ENCODE data around the gene APP.
"Not testable (repeated sequence)": the region's sequence is repeated elsewhere in the genome, so short reads cannot be mapped to it uniquely, and the experiment has no call there.

APP gene

DNA sequence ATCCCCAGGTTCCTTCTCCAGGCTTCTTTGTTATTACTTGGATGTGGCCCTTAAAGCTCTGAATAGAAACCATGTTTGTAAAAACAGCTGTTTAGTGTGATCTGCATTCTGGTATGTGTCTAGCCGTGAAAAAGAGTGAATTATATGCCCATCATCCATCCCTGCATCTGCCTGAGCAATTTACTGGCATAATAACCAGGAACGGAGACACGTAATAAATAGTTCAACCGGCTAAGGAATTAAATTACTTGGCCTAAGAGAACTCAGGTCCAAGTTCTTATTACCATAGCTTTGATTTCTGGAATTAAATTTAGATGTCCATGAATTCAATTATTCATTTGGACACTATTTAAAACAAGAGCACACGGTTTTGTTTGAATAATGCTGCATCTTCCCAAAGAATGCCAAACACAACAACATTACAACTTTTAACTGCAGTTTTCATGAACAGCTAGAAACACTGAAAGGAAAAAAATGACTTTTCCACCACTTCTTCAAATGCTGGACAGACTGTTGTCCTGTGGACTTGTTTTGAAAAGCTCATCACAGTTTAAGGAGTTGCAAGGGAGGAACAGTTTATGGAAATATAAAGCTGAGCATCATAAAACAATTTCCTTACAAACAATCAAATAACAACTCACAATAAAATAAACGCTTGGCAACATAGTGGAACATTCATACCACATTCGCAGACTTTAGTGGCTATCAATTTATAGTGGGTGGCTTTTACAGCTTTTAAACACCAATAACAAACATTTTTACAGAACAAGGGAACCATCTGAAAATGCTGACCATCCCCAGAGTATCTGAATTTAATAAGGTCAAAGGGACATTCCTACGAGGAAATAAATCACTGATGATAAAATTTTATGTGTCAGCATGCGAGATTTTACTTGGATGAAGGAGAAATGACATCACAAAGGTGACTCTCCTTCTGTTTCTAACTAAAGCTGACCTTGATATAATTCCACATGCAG is 144.7 kb downstream of the APP start:
- Histone ChIP-seq H3K9me3 (ENCODE audit: low read length) (no peaks in the 10 kb centered on the region), H2AFZ (ENCODE audit: low read depth, low read length) (no peak overlapping the region), H3K27me3 (ENCODE audit: insufficient read depth, low read length) (no peaks in the 10 kb centered on the region), H3K4me1 (ENCODE audit: insufficient read depth, low read length) (no peaks in the 10 kb centered on the region), H3K4me3 (ENCODE audit: low read length) (no peak overlapping the region), H3K36me3 (ENCODE audit: insufficient read depth, low read length) (peaks cover 28% of the 10 kb centered on the region)

DNA sequence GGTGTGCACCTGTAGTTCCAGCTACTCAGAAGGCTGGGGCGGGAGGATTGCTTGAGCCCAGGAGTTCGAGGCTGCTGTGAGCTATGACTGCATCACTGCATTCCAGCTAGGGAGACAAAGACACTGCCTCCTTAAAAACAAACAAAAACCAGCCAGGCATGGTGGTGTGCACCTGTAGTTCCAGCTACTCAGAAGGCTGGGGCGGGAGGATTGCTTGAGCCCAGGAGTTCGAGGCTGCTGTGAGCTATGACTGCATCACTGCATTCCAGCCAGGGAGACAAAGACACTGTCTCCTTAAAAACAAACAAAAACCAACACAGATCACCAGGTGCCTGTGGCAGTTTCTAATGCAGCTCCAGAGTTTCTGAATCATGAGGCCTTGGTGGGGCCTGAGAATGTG is 147.2 kb downstream of the APP start:
- not testable (repeated sequence) for H2AFZ ChIP-seq (ENCODE audit: low read depth, low read length); H3K9me3 ChIP-seq (ENCODE audit: low read length); H3K4me3 ChIP-seq (ENCODE audit: low read length); H3K27me3 ChIP-seq (ENCODE audit: insufficient read depth, low read length); H3K4me1 ChIP-seq (ENCODE audit: insufficient read depth, low read length)
- H3K36me3 ChIP-seq (ENCODE audit: insufficient read depth, low read length): peaks cover 18% of the 10 kb centered on the region

DNA sequence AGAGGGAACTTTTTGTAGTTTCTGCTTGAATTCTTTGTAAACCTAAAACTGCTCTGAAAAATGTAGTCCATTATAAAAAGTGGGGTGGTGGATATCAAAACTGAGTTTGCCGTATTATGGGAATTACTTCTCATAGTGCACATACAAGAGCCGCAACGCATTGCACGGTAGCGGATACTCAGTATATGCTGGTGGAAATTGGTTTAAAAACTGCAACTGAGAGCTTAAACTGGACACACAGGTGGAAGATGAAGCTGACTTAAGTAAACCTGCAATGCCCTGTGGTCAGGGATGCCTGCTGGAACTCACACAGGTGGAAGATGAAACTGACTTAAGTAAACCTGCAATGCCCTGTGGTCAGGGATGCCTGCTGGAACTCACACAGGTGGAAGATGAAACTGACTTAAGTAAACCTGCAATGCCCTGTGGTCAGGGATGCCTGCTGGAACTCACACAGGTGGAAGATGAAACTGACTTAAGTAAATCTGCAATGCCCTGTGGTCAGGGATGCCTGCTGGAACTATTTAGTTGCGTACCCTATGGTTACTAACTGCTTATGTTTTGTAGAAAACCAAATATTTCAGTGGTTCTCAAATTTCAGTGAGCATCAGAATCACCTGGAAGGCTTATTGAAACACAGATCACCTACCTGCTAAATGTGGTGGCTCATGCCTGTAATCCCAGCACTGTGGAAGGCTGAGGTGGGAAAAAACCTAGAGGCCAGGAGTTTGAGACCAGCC is 147.8 kb downstream of the APP start:
- H3K27me3 ChIP-seq (ENCODE audit: insufficient read depth, low read length); H3K9me3 ChIP-seq (ENCODE audit: low read length); H2AFZ ChIP-seq (ENCODE audit: low read depth, low read length); H3K4me1 ChIP-seq (ENCODE audit: insufficient read depth, low read length); H3K4me3 ChIP-seq (ENCODE audit: low read length): not testable (repeated sequence)
- H3K36me3 ChIP-seq (ENCODE audit: insufficient read depth, low read length): peaks cover 18% of the 10 kb centered on the region

DNA sequence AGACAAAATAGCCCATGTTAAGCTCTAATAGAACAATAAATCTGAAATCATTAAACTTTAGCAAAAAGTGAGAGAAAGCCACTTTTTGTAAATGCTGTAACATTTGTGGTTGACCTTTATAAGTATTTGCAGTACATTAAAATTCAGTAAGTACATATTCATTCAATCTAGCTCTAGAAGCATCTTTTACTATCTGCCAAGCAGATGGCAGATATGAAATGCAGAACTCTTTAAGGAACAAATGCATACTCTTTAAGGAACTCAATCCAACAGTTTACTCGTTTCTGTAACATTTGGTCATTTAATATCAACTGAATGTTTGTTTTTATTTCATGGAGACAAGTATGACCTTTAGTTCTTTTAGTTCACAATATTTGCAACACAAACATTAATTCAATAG is 150.1 kb downstream of the APP start:
- Histone ChIP-seq H3K27me3 (ENCODE audit: insufficient read depth, low read length) (no peaks in the 10 kb centered on the region), H3K36me3 (ENCODE audit: insufficient read depth, low read length) (peaks cover 18% of the 10 kb centered on the region), H2AFZ (ENCODE audit: low read depth, low read length) (no peak overlapping the region), H3K4me3 (ENCODE audit: low read length) (no peak overlapping the region), H3K4me1 (ENCODE audit: insufficient read depth, low read length) (no peaks in the 10 kb centered on the region), H3K9me3 (ENCODE audit: low read length) (no peaks in the 10 kb centered on the region)

DNA sequence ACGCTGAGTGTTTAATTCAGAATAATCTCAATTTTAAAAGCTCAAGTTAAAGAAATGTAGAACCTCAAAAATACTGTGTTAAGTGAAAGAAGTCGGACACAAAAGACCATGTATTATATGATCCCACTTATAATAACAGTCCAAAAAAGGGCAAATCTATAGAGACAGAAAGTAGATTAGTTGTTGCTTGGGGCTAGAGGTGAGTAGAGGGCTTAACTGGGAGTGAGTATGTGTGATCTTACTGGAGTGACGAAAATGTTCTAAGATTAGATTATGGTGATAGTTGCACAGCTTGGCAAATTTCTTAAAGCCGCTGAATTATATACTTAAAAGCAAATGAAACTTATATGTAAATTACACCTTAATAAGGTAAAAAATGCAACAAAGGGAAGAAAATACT is 150.5 kb downstream of the APP start:
- no peaks in the 10 kb centered on the region for H3K9me3 ChIP-seq (ENCODE audit: low read length)
- H2AFZ ChIP-seq (ENCODE audit: low read depth, low read length): no peak overlapping the region
- H3K4me3 ChIP-seq (ENCODE audit: low read length): no peak overlapping the region
- H3K36me3 ChIP-seq (ENCODE audit: insufficient read depth, low read length): peaks cover 18% of the 10 kb centered on the region
- no peaks in the 10 kb centered on the region for H3K4me1 ChIP-seq (ENCODE audit: insufficient read depth, low read length)
- H3K27me3 ChIP-seq (ENCODE audit: insufficient read depth, low read length): no peaks in the 10 kb centered on the region

DNA sequence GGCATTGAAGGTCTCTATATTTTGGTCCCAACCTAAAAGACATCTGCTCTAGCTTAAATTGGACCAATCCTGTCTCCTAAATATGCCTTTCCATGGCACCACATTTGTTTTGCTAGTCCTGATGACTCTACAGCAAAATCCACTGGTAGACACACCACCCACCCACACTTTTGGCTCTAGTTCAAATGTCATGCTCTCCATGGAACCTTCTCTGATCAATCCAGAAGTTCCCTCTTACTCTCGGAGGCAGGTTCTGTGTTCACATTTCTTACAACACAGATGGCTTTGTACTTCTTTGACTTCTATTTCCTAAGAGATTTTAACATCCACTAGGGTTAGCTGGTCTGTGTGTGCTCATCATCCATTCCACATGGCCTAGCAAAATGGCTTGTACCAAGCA is 151.3 kb downstream of the APP start:
- H3K4me1 ChIP-seq (ENCODE audit: insufficient read depth, low read length): no peaks in the 10 kb centered on the region
- H3K4me3 ChIP-seq (ENCODE audit: low read length): no peak overlapping the region
- H3K9me3 ChIP-seq (ENCODE audit: low read length): no peaks in the 10 kb centered on the region
- H2AFZ ChIP-seq (ENCODE audit: low read depth, low read length): no peak overlapping the region
- H3K27me3 ChIP-seq (ENCODE audit: insufficient read depth, low read length): no peaks in the 10 kb centered on the region
- H3K36me3 ChIP-seq (ENCODE audit: insufficient read depth, low read length): peaks cover 18% of the 10 kb centered on the region

DNA sequence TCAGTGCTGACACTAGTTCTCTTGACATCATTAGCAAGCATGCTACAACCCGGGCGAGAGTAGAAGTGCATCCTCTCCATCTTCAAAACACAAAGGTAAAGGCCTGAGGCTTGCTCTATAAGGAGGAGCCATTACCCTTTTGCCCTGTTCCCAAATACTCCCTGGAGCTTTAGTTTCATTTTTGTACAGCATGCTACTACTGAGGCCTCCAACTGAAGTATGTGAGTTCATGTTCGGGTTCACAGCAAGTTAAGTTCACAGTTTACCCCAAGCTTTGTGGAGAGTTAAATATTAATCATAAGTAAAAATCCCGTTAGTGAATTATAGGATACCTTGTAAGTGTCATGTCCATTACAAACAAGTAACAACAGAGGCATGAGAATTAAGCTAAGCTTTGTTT is 156.6 kb downstream of the APP start:
- H3K27me3 ChIP-seq (ENCODE audit: insufficient read depth, low read length): no peaks in the 10 kb centered on the region
- no peaks in the 10 kb centered on the region for H3K36me3 ChIP-seq (ENCODE audit: insufficient read depth, low read length)
- no peak overlapping the region for H3K4me3 ChIP-seq (ENCODE audit: low read length)
- no peaks in the 10 kb centered on the region for H3K4me1 ChIP-seq (ENCODE audit: insufficient read depth, low read length)
- H2AFZ ChIP-seq (ENCODE audit: low read depth, low read length): no peak overlapping the region
- no peaks in the 10 kb centered on the region for H3K9me3 ChIP-seq (ENCODE audit: low read length)

DNA sequence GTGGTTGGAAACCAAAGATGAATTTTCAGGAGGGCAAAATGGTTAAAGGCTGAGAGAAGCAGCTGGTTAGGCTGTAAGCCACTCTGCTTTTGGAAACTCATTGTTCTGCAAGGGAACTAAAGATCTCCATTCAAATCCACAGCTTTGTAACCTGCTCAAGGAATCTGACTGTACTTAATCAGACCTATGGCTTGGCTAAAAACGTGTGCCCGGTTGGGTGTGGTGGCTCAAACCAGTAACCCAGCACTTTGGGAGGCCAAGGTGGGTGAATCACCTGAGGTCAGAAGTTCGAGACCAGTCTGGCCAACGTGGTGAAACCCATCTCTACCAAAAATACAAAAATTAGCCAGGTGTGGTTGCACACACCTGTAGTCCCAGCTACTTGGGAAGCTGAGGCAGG is 158.1 kb downstream of the APP start:
- not testable (repeated sequence) for H3K4me3 ChIP-seq (ENCODE audit: low read length); H2AFZ ChIP-seq (ENCODE audit: low read depth, low read length); H3K4me1 ChIP-seq (ENCODE audit: insufficient read depth, low read length)

DNA sequence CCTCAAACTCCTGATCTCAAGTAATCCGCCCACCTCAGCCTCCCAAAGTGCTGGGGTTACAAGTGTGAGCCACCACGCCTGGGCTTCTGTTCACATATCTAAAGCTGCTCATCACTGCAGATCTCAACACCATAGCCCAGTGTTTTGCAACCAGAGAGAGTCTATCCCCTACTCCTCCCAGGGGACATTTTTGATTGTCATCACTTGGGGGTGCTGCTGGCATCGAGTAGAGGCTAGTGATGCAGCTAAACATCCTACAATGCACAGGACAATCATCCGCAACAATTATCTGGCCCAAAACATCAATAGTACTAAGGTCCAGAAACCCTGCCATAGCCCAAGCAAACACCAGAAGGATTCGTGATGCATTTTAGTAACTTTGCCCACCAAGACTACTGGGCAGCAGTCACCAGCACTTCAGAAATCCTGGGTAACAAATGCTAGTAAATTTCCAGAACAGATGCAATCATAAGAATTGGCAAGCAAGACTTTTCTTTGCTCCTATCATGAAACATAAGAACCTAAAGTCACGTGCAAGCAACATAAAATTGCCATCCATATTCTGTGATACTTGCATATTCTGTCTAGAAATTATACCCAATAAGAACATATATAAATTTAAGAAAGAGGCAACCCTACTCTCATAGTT is 159.2 kb downstream of the APP start:
- Histone ChIP-seq H2AFZ (ENCODE audit: low read depth, low read length) (no peak overlapping the region), H3K4me1 (ENCODE audit: insufficient read depth, low read length) (peaks cover 3% of the 10 kb centered on the region), H3K4me3 (ENCODE audit: low read length) (no peak overlapping the region), H3K9me3 (ENCODE audit: low read length) (no peaks in the 10 kb centered on the region), H3K36me3 (ENCODE audit: insufficient read depth, low read length) (no peaks in the 10 kb centered on the region), H3K27me3 (ENCODE audit: insufficient read depth, low read length) (no peaks in the 10 kb centered on the region)

More for the DNA sequence above, 158.1 kb downstream of the APP start:
- H3K9me3 ChIP-seq (ENCODE audit: low read length); H3K36me3 ChIP-seq (ENCODE audit: insufficient read depth, low read length); H3K27me3 ChIP-seq (ENCODE audit: insufficient read depth, low read length): not testable (repeated sequence)

DNA sequence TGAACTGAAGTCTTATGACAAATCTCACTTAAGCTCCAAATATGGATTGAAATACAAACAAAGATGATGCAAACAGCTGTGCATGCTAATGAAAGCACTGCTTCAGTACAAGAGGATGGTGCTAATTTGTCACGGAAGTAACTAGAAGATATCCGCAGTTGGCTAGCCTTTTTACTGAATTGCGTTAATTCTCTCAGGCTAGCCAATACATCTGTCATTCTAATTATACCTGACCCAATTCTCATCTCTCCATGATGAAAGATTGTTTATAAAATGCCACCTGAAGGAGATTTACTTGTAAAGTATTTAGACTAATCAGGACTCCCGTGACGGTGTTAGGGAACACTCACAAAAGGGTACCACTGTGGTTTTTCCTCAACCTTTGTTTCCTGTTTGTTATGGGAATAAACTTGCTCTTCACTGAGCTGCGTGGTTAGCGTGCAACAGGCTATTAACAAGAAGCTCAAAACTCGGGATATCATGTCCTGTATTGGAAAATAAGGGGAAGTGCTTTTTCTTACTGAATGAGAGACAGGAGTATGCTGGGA is 162.5 kb downstream of the APP start:
- peaks cover 7% of the 10 kb centered on the region for H3K4me1 ChIP-seq (ENCODE audit: insufficient read depth, low read length)
- H3K27me3 ChIP-seq (ENCODE audit: insufficient read depth, low read length): no peaks in the 10 kb centered on the region
- peaks cover 5% of the 10 kb centered on the region for H3K36me3 ChIP-seq (ENCODE audit: insufficient read depth, low read length)
- H2AFZ ChIP-seq (ENCODE audit: low read depth, low read length): no peak overlapping the region
- H3K4me3 ChIP-seq (ENCODE audit: low read length): no peak overlapping the region
- no peaks in the 10 kb centered on the region for H3K9me3 ChIP-seq (ENCODE audit: low read length)

DNA sequence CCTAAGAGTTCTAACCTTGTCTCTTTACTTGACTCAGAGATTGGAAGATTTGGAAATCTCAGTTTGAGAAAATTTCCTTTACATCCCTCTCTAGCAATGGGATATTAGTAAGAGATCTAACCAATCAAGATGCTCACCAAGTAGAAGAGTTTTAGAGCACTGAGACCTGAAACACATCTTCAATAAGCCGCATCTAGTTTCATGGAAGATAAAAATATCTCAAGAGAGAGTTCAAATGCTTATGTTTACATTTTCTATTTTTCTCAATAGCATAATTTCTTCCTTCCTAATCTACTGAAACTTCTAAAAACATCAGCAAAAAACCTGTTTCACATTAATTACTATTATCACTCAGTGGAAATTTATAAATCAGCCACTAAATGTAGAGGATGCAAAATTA is 165.1 kb downstream of the APP start:
- Histone ChIP-seq H3K4me1 (ENCODE audit: insufficient read depth, low read length) (peaks cover 7% of the 10 kb centered on the region), H2AFZ (ENCODE audit: low read depth, low read length) (no peak overlapping the region), H3K4me3 (ENCODE audit: low read length) (no peak overlapping the region), H3K36me3 (ENCODE audit: insufficient read depth, low read length) (peaks cover 5% of the 10 kb centered on the region), H3K27me3 (ENCODE audit: insufficient read depth, low read length) (no peaks in the 10 kb centered on the region), H3K9me3 (ENCODE audit: low read length) (no peaks in the 10 kb centered on the region)

DNA sequence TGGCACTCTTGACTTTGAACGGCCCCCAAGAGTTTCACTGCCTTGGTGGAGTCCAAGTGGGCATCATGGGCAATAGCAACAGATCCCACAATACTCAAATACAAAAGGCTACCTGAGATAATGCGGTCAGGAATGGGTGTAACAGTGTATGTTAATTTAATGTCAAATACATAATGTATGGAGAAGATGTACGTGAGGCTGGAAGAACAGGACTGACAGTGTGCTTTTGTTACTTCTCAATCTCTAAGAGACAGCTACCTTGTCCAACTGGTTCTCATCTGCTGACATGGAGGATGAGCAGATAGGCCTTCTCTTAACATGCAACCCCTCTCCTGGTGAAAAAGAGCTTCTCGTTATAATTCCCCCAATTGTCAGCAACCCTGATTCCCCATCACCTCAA is 167.2 kb downstream of the APP start:
- no peaks in the 10 kb centered on the region for H3K9me3 ChIP-seq (ENCODE audit: low read length)
- H3K27me3 ChIP-seq (ENCODE audit: insufficient read depth, low read length): no peaks in the 10 kb centered on the region
- H3K36me3 ChIP-seq (ENCODE audit: insufficient read depth, low read length): peaks cover 13% of the 10 kb centered on the region
- no peak overlapping the region for H2AFZ ChIP-seq (ENCODE audit: low read depth, low read length)
- peaks cover 8% of the 10 kb centered on the region for H3K4me1 ChIP-seq (ENCODE audit: insufficient read depth, low read length)
- H3K4me3 ChIP-seq (ENCODE audit: low read length): no peak overlapping the region

DNA sequence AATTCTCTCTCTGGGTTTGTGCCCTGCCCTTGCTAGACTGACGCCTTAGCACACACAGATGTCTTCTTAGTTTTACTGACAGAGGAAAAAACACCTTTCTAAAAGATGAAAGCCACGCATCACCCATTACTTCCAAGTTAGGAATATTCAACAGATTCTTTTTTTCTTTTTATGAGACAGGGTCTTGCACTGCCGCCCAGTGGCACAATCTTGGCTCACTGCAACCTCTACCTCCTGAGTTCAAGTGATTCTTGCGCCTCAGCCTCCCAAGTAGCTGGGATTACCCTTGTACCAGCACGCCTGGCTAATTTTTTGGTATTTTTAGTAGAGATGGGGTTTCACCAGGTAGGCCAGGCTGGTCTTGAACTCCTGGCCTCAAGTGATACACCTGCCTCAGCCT is 169.2 kb downstream of the APP start:
- Histone ChIP-seq H3K36me3 (ENCODE audit: insufficient read depth, low read length) (peaks cover 13% of the 10 kb centered on the region), H3K9me3 (ENCODE audit: low read length) (no peaks in the 10 kb centered on the region), H3K27me3 (ENCODE audit: insufficient read depth, low read length) (no peaks in the 10 kb centered on the region)

More for the DNA sequence above, 169.2 kb downstream of the APP start:
- Histone ChIP-seq H3K4me1 (ENCODE audit: insufficient read depth, low read length) (peaks cover 10% of the 10 kb centered on the region), H3K4me3 (ENCODE audit: low read length) (no peak overlapping the region), H2AFZ (ENCODE audit: low read depth, low read length) (no peak overlapping the region)
